HG02981 (cell line): Measurements from ENCODE around the gene ADNP2.

ENCODE experiments used
- ATAC-seq: cut with Tn5 transposase; IDR thresholded peaks from one replicate; pipeline ENCODE4 v1.9.1; 2021; ENCODE audit warnings: mild to moderate bottlenecking, moderate library complexity; ENCODE audit not compliant: unreplicated experiment

Gene ADNP2

GRCh38 chr18:80187956-80188642 lies 79.0 kb downstream of the ADNP2 start:
- no peak for ATAC-seq

GRCh38 chr18:80188643-80189530 lies 79.8 kb downstream of the ADNP2 start:
- ATAC-seq, result no peak

GRCh38 chr18:80189531-80189865 lies 80.4 kb downstream of the ADNP2 start:
- ATAC-seq, result no peak
